Measurements from ENCODE around the gene DST.

The DST gene

DNA sequence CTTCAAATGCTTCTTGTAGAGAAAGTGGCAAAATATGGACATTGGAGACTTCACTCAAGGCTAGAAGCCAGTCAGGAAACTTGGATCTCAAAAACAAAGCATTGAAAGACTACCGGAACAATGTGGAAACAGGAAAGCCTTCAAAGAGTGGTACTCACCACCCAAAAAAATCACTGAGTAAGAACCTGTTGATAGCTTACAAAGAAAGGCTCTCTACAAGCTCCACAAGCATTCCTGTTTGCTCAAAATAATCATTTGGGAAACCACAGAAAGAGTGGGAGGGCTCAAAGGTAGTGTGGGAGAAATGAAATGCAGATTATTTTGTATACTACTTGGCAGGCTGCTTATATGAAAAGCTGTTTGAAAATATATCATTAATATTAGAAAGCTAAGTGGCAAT, 9.5 kb upstream of the DST start:
- Histone ChIP-seq H3K4me3 (ENCODE audit: low read depth in 1 of 2, low read length in 2 of 2) (no peak overlapping the region), H3K9me3 (ENCODE audit: control insufficient read depth in 1 of 2, low read length in 2 of 2) (no peaks in the 10 kb centered on the region), H3K4me1 (ENCODE audit: control insufficient read depth in 1 of 2, insufficient read depth in 2 of 2, low read length in 2 of 2) (peaks cover 19 to 38% of the 10 kb centered on the region in 2 donors), H3K9ac (ENCODE audit: low read depth in 1 of 2, low read length in 2 of 2) (no peak overlapping the region), H3K27me3 (ENCODE audit: control insufficient read depth in 1 of 2, insufficient read depth in 2 of 2, low read length in 2 of 2) (no peaks in the 10 kb centered on the region), H3K36me3 (ENCODE audit: control insufficient read depth in 1 of 2, insufficient read depth in 2 of 2, low read length in 2 of 2) (peaks cover 2 to 4% of the 10 kb centered on the region in 2 donors), H3K27ac (ENCODE audit: low read depth, low read length) (no peak overlapping the region)

DNA sequence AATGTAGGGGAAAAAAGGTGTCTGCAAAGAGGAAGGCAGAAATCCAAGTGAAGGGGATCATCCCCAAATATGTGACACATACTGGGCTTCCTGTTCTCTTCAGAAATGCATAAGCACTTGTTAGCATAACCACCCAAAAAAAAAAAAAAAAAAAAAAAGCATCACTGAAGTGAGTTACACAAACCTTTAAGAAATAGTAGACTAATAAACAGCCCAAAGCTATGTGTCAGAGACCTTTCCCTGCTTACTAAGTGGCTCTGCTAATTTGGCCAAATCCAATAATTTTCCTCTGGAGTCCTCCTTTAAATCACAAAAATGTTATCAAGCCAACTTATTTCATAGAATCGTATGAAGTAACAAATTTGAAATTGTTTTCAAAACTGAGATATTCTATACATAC, 7.5 kb upstream of the DST start:
- H3K9ac ChIP-seq (ENCODE audit: low read depth in 1 of 2, low read length in 2 of 2): no peak overlapping the region
- no peak overlapping the region for H3K27ac ChIP-seq (ENCODE audit: low read depth, low read length)
- H3K4me1 ChIP-seq (ENCODE audit: control insufficient read depth in 1 of 2, insufficient read depth in 2 of 2, low read length in 2 of 2): peaks cover 9 to 20% of the 10 kb centered on the region in 2 donors
- H3K36me3 ChIP-seq (ENCODE audit: control insufficient read depth in 1 of 2, insufficient read depth in 2 of 2, low read length in 2 of 2): peaks cover 4% of the 10 kb centered on the region in 2 donors
- H3K9me3 ChIP-seq (ENCODE audit: control insufficient read depth in 1 of 2, low read length in 2 of 2): no peaks in the 10 kb centered on the region
- no peak overlapping the region for H3K4me3 ChIP-seq (ENCODE audit: low read depth in 1 of 2, low read length in 2 of 2)
- H3K27me3 ChIP-seq (ENCODE audit: control insufficient read depth in 1 of 2, insufficient read depth in 2 of 2, low read length in 2 of 2): no peaks in the 10 kb centered on the region

DNA sequence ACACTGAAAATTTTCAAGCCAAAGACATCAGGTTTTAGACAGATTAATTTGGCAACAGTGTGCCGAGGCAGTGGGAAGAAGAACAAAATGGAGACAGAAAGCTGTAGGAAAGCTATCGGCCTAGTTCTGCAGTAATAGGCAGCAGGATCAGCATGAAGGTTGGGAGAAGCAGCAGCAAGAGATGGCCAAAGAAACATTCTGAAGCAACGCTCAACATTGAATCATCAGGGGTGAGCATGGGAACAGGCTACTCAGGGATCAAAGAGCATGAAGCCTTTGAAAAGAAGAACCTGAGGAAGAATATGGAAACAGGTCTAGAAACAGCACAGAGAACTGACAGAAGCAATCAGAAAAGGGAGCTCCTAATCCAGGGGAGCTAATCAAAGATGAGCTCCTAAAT, 7.1 kb upstream of the DST start:
- Histone ChIP-seq H3K9ac (ENCODE audit: low read depth in 1 of 2, low read length in 2 of 2) (no peak overlapping the region), H3K4me3 (ENCODE audit: low read depth in 1 of 2, low read length in 2 of 2) (no peak overlapping the region), H3K9me3 (ENCODE audit: control insufficient read depth in 1 of 2, low read length in 2 of 2) (no peaks in the 10 kb centered on the region), H3K4me1 (ENCODE audit: control insufficient read depth in 1 of 2, insufficient read depth in 2 of 2, low read length in 2 of 2) (peaks cover 9 to 20% of the 10 kb centered on the region in 2 donors), H3K36me3 (ENCODE audit: control insufficient read depth in 1 of 2, insufficient read depth in 2 of 2, low read length in 2 of 2) (peaks cover 4% of the 10 kb centered on the region in 2 donors), H3K27me3 (ENCODE audit: control insufficient read depth in 1 of 2, insufficient read depth in 2 of 2, low read length in 2 of 2) (no peaks in the 10 kb centered on the region), H3K27ac (ENCODE audit: low read depth, low read length) (no peak overlapping the region)

DNA sequence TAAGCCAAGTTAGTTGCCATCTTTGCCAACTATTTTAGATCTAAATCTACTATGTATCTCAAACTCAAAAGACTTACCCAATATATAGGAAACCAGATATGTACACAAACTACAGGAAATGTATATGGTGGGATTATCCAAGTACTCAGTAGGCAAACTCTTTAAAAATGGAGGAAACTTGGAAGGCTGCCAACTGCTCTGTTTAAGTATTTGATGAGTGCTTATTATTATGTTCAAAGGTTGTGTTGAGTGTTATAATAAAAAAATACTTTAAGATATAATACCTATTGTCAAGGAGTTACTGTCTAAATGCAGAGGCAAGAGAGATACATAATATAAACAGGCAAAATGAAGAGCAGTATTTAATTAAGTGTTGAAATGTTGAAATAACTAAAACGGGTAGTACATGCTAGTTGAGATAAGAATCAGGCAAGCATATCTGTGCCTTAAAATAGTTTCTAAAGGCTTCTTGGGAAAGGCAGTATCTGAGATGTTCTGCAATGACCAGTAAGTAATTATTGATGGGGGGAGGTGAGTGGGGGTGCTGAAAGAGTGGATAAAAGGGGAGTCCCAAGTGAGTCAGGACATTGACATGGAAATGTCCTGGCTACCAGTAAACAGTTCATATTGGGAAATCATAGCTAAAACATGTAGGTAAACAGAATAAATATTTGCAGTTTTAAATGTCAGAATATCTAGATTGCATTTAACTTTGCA, 6.5 kb upstream of the DST start:
- Histone ChIP-seq H3K27me3 (ENCODE audit: control insufficient read depth in 1 of 2, insufficient read depth in 2 of 2, low read length in 2 of 2) (no peaks in the 10 kb centered on the region), H3K4me3 (ENCODE audit: low read depth in 1 of 2, low read length in 2 of 2) (no peak overlapping the region), H3K4me1 (ENCODE audit: control insufficient read depth in 1 of 2, insufficient read depth in 2 of 2, low read length in 2 of 2) (peaks cover 9 to 20% of the 10 kb centered on the region in 2 donors), H3K9me3 (ENCODE audit: control insufficient read depth in 1 of 2, low read length in 2 of 2) (no peaks in the 10 kb centered on the region), H3K9ac (ENCODE audit: low read depth in 1 of 2, low read length in 2 of 2) (no peak overlapping the region), H3K27ac (ENCODE audit: low read depth, low read length) (no peak overlapping the region), H3K36me3 (ENCODE audit: control insufficient read depth in 1 of 2, insufficient read depth in 2 of 2, low read length in 2 of 2) (peaks cover 4% of the 10 kb centered on the region in 2 donors)

DNA sequence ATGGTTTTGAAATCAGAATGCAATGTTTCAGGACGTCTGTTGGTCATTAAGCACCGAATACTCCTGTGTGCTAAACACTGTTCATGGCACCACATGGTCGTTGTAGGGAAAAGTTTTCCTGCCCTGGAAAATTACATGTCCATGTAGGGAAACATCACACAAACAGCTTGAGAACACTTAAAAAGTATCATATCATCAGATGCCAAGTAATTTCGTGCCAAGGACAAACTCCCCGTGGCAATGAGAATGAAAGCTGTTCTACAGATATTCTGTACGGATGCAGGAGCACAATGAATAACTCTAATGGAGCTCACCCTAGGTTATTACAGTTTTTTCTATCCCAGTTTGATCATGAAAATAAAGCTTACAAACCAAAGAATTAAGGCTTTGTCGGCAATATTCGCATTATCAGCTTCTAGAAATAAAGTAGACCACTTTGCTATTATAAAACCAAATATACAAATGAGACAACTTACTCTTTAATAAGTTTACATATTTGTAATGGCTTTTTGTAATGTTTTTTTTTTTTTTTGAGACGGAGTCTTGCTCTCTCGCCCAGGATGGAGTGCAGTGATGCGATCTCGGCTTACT, 4.6 kb upstream of the DST start:
- Histone ChIP-seq H3K9ac (ENCODE audit: low read depth in 1 of 2, low read length in 2 of 2) (no peak overlapping the region), H3K4me3 (ENCODE audit: low read depth in 1 of 2, low read length in 2 of 2) (no peak overlapping the region), H3K27me3 (ENCODE audit: control insufficient read depth in 1 of 2, insufficient read depth in 2 of 2, low read length in 2 of 2) (no peaks in the 10 kb centered on the region), H3K27ac (ENCODE audit: low read depth, low read length) (no peak overlapping the region), H3K36me3 (ENCODE audit: control insufficient read depth in 1 of 2, insufficient read depth in 2 of 2, low read length in 2 of 2) (peaks cover 4% of the 10 kb centered on the region in 2 donors), H3K9me3 (ENCODE audit: control insufficient read depth in 1 of 2, low read length in 2 of 2) (no peaks in the 10 kb centered on the region), H3K4me1 (ENCODE audit: control insufficient read depth in 1 of 2, insufficient read depth in 2 of 2, low read length in 2 of 2) (peaks cover 9 to 20% of the 10 kb centered on the region in 2 donors)

DNA sequence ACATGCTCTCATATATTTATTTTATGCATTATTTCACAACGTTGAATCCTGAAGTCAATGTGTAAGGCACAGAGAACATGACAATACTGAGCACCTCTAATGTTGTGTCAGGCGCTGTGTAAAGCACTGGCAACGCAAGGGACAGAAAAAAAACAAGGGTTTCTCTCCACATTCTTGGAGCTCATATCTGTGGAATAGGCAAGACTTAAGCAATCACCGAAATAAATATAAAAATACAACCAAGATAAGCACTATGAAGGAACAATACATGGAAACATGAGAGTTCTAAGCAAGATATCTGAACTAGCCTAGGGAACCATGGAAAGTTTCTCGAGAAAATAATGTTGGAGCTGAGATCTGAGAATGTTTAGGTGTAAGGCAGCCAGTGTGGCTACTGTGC, 1.7 kb upstream of the DST start:
- Histone ChIP-seq H3K36me3 (ENCODE audit: control insufficient read depth in 1 of 2, insufficient read depth in 2 of 2, low read length in 2 of 2) (peaks cover 4 to 10% of the 10 kb centered on the region in 2 donors), H3K27me3 (ENCODE audit: control insufficient read depth in 1 of 2, insufficient read depth in 2 of 2, low read length in 2 of 2) (no peaks in the 10 kb centered on the region), H3K27ac (ENCODE audit: low read depth, low read length) (no peak overlapping the region), H3K4me3 (ENCODE audit: low read depth in 1 of 2, low read length in 2 of 2) (no peak overlapping the region), H3K9me3 (ENCODE audit: control insufficient read depth in 1 of 2, low read length in 2 of 2) (no peaks in the 10 kb centered on the region), H3K4me1 (ENCODE audit: control insufficient read depth in 1 of 2, insufficient read depth in 2 of 2, low read length in 2 of 2) (peaks cover 2 to 13% of the 10 kb centered on the region in 2 donors), H3K9ac (ENCODE audit: low read depth in 1 of 2, low read length in 2 of 2) (no peak overlapping the region)

DNA sequence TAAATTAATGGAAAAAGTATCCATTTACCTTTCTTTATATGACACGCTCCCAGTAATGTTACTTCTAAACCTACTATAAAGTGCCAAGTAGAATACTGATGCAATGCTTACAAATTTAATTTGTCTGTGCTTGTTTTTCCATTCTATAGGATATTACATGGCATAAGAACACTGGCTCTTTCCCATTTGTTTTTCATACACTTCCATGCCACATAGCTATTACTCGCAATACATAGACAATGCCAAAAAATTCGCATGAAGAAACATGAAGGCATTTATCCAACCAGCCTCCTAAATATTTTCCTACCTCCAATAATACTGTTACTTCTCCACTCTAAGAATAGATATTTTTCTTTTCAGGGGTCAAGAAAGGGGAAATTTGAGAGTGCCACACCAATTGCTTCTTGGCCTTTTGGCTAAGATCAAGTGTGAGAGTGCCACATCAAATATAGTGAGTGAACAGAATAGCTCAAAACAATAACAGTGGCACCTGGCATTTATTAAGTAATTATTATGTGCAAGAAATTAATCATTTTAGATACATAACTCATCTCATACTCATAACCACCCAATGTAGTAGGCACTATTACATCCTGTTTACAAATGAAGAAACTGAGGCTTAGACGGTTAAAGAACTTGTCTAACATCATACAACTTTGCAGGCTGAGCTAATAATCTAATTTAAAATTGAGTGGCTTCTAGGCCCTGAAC, 845 bp upstream of the DST start:
- H3K9me3 ChIP-seq (ENCODE audit: control insufficient read depth in 1 of 2, low read length in 2 of 2): no peaks in the 10 kb centered on the region
- H3K4me1 ChIP-seq (ENCODE audit: control insufficient read depth in 1 of 2, insufficient read depth in 2 of 2, low read length in 2 of 2): peaks cover 0 to 6% of the 10 kb centered on the region in 2 donors
- no peak overlapping the region for H3K4me3 ChIP-seq (ENCODE audit: low read depth in 1 of 2, low read length in 2 of 2)
- H3K27me3 ChIP-seq (ENCODE audit: control insufficient read depth in 1 of 2, insufficient read depth in 2 of 2, low read length in 2 of 2): no peaks in the 10 kb centered on the region
- peaks cover 4 to 10% of the 10 kb centered on the region in 2 donors for H3K36me3 ChIP-seq (ENCODE audit: control insufficient read depth in 1 of 2, insufficient read depth in 2 of 2, low read length in 2 of 2)
- no peak overlapping the region for H3K9ac ChIP-seq (ENCODE audit: low read depth in 1 of 2, low read length in 2 of 2)
- H3K27ac ChIP-seq (ENCODE audit: low read depth, low read length): no peak overlapping the region

DNA sequence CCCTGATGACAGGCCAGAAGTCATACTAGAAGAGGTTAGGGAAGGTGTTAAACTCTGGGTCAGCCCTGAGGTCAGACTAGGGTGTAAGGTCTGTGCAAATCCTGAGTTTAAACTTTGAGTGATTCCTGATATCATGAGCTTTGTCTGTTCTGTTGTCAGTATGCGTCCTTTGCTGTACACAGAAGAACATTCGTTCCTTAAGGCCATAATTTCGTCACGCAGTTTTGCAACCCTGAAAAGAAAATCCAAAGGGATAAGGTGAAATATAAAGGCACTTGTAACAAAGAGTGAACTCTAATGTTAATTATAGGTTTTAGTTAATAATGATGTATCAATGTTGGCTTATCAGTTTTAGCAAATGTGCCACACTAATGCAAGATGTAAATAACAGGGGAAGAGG, 2.3 kb downstream of the DST start:
- H3K9me3 ChIP-seq (ENCODE audit: control insufficient read depth in 1 of 2, low read length in 2 of 2): no peaks in the 10 kb centered on the region
- H3K36me3 ChIP-seq (ENCODE audit: control insufficient read depth in 1 of 2, insufficient read depth in 2 of 2, low read length in 2 of 2): peaks cover 3 to 14% of the 10 kb centered on the region in 2 donors
- H3K4me1 ChIP-seq (ENCODE audit: control insufficient read depth in 1 of 2, insufficient read depth in 2 of 2, low read length in 2 of 2): no peaks in the 10 kb centered on the region
- no peak overlapping the region for H3K4me3 ChIP-seq (ENCODE audit: low read depth in 1 of 2, low read length in 2 of 2)
- H3K27ac ChIP-seq (ENCODE audit: low read depth, low read length): no peak overlapping the region
- no peaks in the 10 kb centered on the region for H3K27me3 ChIP-seq (ENCODE audit: control insufficient read depth in 1 of 2, insufficient read depth in 2 of 2, low read length in 2 of 2)
- no peak overlapping the region for H3K9ac ChIP-seq (ENCODE audit: low read depth in 1 of 2, low read length in 2 of 2)

DNA sequence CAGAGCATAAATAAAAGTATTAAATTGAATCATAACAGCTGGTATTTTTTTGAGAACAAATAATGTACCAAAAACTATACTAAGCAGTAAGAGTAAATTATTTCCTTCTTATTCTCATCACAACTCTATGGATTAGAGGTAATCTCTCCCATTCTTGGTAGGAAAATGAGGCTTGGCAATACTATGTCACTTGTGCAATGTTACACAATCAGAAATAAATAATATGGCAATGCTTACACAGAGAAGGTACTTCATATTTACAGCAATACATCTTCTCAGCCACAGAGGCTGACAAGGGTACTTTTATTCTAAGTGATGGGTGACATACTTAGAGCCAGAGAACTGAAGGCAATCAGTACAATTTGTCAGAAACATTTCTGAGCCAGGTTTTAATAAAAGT, 3.9 kb downstream of the DST start:
- H3K27me3 ChIP-seq (ENCODE audit: control insufficient read depth in 1 of 2, insufficient read depth in 2 of 2, low read length in 2 of 2): no peaks in the 10 kb centered on the region
- no peak overlapping the region for H3K4me3 ChIP-seq (ENCODE audit: low read depth in 1 of 2, low read length in 2 of 2)
- no peaks in the 10 kb centered on the region for H3K9me3 ChIP-seq (ENCODE audit: control insufficient read depth in 1 of 2, low read length in 2 of 2)
- no peak overlapping the region for H3K9ac ChIP-seq (ENCODE audit: low read depth in 1 of 2, low read length in 2 of 2)
- H3K36me3 ChIP-seq (ENCODE audit: control insufficient read depth in 1 of 2, insufficient read depth in 2 of 2, low read length in 2 of 2): peaks cover 3 to 27% of the 10 kb centered on the region in 2 donors
- no peaks in the 10 kb centered on the region for H3K4me1 ChIP-seq (ENCODE audit: control insufficient read depth in 1 of 2, insufficient read depth in 2 of 2, low read length in 2 of 2)
- H3K27ac ChIP-seq (ENCODE audit: low read depth, low read length): no peak overlapping the region

DNA sequence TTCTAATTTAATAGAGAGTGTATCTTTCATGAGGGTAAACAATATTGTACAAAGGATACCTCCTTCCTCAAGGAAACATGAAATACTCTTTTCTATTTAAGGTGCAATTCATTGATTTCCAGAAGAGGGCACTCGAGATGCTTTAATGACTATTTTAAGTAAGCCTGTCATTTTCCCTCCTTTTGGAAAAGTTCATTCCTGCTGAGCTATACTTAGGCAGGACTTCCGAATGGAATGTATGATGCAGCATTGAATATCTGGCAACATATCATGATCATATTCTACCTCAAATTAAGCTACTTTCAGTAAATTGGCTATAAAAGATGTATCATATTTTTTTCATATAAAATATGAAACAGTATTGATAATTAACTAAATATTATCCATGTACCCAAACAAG, 5.0 kb downstream of the DST start:
- Histone ChIP-seq H3K27ac (ENCODE audit: low read depth, low read length) (no peak overlapping the region), H3K36me3 (ENCODE audit: control insufficient read depth in 1 of 2, insufficient read depth in 2 of 2, low read length in 2 of 2) (peaks cover 3 to 27% of the 10 kb centered on the region in 2 donors), H3K27me3 (ENCODE audit: control insufficient read depth in 1 of 2, insufficient read depth in 2 of 2, low read length in 2 of 2) (no peaks in the 10 kb centered on the region), H3K4me3 (ENCODE audit: low read depth in 1 of 2, low read length in 2 of 2) (no peak overlapping the region), H3K9me3 (ENCODE audit: control insufficient read depth in 1 of 2, low read length in 2 of 2) (no peaks in the 10 kb centered on the region), H3K9ac (ENCODE audit: low read depth in 1 of 2, low read length in 2 of 2) (no peak overlapping the region), H3K4me1 (ENCODE audit: control insufficient read depth in 1 of 2, insufficient read depth in 2 of 2, low read length in 2 of 2) (no peaks in the 10 kb centered on the region)

Measured in duodenal mucosa (tissue), 2 donors.